ENCODE results near the gene NIPAL1.

NIPAL1 gene

DNA sequence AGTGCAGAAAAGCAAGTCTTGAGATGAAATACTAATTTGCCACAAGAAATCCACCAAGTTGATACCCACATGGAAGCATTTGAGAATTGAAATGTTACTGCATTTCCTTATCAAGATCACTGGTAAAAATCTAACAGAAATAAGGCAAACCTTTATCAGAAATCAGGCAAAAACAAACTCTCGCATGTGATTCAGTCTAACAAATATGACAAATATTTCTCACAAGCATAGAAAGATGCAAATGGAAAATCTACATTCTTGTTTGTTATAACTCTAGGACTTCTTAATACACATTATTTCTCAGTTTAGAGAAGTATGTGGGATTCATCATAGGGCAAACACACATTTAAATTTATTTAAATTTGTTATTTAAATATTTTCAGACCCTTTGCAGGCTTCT, 64.6 kb downstream of the NIPAL1 start:
- no peaks in the 10 kb centered on the region for H3K36me3 ChIP-seq (ENCODE audit: control insufficient read depth, insufficient read depth, low read length)
- peaks cover 5% of the 10 kb centered on the region for H3K4me1 ChIP-seq (ENCODE audit: control insufficient read depth, insufficient read depth, low read length)
- no peaks in the 10 kb centered on the region for H3K27me3 ChIP-seq (ENCODE audit: control insufficient read depth, insufficient read depth, low read length)
- H3K27ac ChIP-seq (ENCODE audit: low read depth, low read length) = no peak overlapping the region
- no peaks in the 10 kb centered on the region for H3K9me3 ChIP-seq (ENCODE audit: control insufficient read depth, insufficient read depth, low read length)
- H3K9ac ChIP-seq (ENCODE audit: low read depth, low read length) = no peak overlapping the region
- no peak overlapping the region for H3K4me3 ChIP-seq (ENCODE audit: low read depth, low read length)

DNA sequence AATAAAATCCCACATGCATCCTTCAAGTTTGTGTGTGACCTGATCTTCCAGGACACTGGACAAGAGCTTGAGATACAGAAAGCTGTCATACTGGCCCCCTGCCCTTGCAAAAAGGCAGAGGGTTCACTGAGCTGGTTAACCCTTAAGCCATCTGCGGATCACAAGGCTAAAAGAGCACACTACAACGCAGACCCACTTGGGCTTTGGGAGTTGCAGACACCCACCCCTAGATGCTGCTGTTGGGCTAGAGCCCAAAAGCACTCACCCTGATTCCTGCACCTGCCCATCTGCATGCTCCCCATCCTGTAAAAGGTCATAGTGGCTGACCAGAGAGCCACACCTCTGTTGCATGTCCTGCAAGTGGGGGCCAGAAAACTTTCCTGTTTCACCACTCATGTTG, 66.4 kb downstream of the NIPAL1 start:
- Histone ChIP-seq H3K9ac (ENCODE audit: low read depth, low read length) (no peak overlapping the region), H3K4me1 (ENCODE audit: control insufficient read depth, insufficient read depth, low read length) (peaks cover 5% of the 10 kb centered on the region), H3K27ac (ENCODE audit: low read depth, low read length) (no peak overlapping the region), H3K4me3 (ENCODE audit: low read depth, low read length) (no peak overlapping the region), H3K9me3 (ENCODE audit: control insufficient read depth, insufficient read depth, low read length) (no peaks in the 10 kb centered on the region), H3K27me3 (ENCODE audit: control insufficient read depth, insufficient read depth, low read length) (no peaks in the 10 kb centered on the region), H3K36me3 (ENCODE audit: control insufficient read depth, insufficient read depth, low read length) (no peaks in the 10 kb centered on the region)

DNA sequence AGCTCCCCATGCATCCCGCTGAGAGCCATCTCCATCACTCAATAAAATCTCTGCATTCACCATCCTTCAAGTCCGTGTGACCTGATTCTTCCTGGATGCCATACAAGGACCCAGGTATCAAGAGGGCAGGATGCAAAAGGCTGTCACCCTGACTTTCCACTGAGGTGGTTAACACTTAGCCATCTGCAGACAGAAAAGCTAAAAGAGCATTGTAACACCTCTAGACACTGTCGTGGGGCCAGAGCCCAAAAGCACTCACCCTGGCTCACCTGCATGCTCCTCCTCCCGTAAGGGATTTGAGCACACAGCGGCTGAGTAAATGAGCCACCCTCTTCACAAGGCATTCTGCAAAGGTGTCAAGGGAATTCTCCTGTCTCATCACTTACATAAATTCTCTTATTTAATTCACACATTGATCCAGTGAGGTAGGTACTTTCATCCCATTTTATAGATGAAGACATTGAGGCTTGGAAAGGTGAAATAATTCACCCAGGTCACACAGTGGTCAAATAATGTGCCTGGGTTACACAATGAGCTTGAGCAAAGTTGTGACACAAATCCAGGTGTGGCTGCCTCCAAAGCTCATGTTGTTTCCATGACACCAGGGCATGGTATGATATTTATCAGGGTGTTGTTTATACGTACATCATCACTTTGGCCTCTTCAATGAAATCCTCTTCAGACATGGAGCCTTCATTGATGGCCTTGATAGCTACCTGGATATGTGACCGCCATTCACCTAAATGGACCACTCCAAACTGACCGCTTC, 69.4 kb downstream of the NIPAL1 start:
- H3K27me3 ChIP-seq (ENCODE audit: control insufficient read depth, insufficient read depth, low read length) = no peaks in the 10 kb centered on the region
- H3K36me3 ChIP-seq (ENCODE audit: control insufficient read depth, insufficient read depth, low read length) = no peaks in the 10 kb centered on the region
- H3K9me3 ChIP-seq (ENCODE audit: control insufficient read depth, insufficient read depth, low read length) = no peaks in the 10 kb centered on the region
- H3K27ac ChIP-seq (ENCODE audit: low read depth, low read length) = no peak overlapping the region
- peaks cover 5% of the 10 kb centered on the region for H3K4me1 ChIP-seq (ENCODE audit: control insufficient read depth, insufficient read depth, low read length)
- no peak overlapping the region for H3K4me3 ChIP-seq (ENCODE audit: low read depth, low read length)
- no peak overlapping the region for H3K9ac ChIP-seq (ENCODE audit: low read depth, low read length)

Data from HUES48 (cell line).